Liver (tissue), 3 donors: ENCODE measurements around the gene MEGF11.

Source experiments
- SP1 ChIP-seq: IDR thresholded peaks from 2 replicates; pipeline ENCODE4 v1.6.1; 2018; ENCODE audit warnings: antibody characterized with exemption, mild to moderate bottlenecking
- YY1 ChIP-seq: IDR thresholded peaks from 2 replicates; pipeline ENCODE4 v1.6.1; 2016; ENCODE audit warnings: antibody characterized with exemption, mild to moderate bottlenecking
- TF ChIP-seq, protein P1 (sequence below): fragments of 150-350 bp; IDR thresholded peaks from 2 replicates; pipeline ENCODE4 v1.5.1; 2017; ENCODE audit warnings: improper control_type of control experiment, low read depth, low read length; ENCODE audit not compliant: missing input control
- donor health status: healthy.
- donor health status: healthy.

DNA sequence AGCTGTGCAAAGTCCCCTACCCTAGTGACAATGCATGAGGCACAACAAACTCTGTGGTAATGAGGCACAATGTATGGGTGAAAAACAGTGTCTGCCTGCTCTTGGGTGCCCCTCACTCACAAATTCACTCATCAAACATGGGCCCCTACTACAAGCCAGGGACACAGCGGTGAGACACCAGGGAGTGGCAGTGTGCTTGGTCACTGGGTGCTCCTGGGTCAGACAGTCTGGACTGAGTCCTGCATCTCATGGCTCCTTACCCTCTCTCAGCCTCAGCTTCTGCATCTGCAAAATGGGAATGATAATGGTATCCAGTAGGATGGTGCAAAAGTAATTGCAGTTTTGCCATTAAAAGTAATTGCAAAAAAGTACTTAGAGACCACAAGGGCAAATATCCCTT lies 184.7 kb downstream of the MEGF11 start:
- TF ChIP-seq YY1 (no peak), SP1 (no peak)
- TF ChIP-seq, protein P1, sequence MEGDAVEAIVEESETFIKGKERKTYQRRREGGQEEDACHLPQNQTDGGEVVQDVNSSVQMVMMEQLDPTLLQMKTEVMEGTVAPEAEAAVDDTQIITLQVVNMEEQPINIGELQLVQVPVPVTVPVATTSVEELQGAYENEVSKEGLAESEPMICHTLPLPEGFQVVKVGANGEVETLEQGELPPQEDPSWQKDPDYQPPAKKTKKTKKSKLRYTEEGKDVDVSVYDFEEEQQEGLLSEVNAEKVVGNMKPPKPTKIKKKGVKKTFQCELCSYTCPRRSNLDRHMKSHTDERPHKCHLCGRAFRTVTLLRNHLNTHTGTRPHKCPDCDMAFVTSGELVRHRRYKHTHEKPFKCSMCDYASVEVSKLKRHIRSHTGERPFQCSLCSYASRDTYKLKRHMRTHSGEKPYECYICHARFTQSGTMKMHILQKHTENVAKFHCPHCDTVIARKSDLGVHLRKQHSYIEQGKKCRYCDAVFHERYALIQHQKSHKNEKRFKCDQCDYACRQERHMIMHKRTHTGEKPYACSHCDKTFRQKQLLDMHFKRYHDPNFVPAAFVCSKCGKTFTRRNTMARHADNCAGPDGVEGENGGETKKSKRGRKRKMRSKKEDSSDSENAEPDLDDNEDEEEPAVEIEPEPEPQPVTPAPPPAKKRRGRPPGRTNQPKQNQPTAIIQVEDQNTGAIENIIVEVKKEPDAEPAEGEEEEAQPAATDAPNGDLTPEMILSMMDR = no peak
